ENCODE measurements around the gene MBD1.

MBD1 gene

DNA sequence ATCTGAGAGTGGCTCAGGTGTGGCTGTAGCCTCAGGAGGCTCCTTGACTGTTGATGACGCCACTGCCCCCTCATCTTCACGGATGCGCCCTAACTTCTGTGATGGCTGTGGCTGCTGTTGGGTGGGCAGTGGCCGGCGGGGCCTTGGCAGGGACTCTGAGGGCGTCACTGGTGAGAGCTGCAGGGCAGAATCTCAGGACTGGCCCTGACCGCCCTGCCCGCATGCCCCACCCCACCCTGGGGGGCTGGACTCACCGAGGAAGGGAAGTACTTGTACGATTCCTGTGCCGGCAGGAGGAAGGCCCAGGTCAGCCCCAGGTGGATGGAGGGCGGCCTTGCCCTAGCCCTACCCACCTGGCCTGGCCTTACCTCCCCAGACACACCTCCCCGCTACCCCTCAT, 3.7 kb upstream of the MBD1 start:
- Histone ChIP-seq H3K4me1 (ENCODE audit: insufficient read depth, low read length, poor library complexity, severe bottlenecking) (peaks cover 18% of the 10 kb centered on the region), H3K27me3 (ENCODE audit: insufficient read depth, low read length, poor library complexity, severe bottlenecking) (no peaks in the 10 kb centered on the region), H3K79me2 (ENCODE audit: insufficient read depth, low read length) (peaks cover 49% of the 10 kb centered on the region), H3K9me3 (ENCODE audit: insufficient read depth, low read depth, low read length) (no peaks in the 10 kb centered on the region), H3K4me2 (ENCODE audit: low read depth, low read length, poor library complexity, severe bottlenecking) (no peak overlapping the region), H3F3A (ENCODE audit: low read depth) (no peaks in the 10 kb centered on the region), H3K4me3 (ENCODE audit: low read length, poor library complexity, severe bottlenecking) (no peak overlapping the region), H3K9me2 (replicated peaks; ENCODE audit: low read depth, low read length) (no peaks in the 10 kb centered on the region), H2AFZ (ENCODE audit: low read length) (no peak overlapping the region), H4K20me1 (ENCODE audit: insufficient read depth, low read length, poor library complexity, severe bottlenecking) (peaks cover 5% of the 10 kb centered on the region), H3K36me3 (ENCODE audit: insufficient read depth, low read length) (peaks cover 29% of the 10 kb centered on the region; the same call in 1 of the 2 replicates), H3K9ac (ENCODE audit: low read depth, low read length, poor library complexity, severe bottlenecking) (no peak overlapping the region)
- no peak for TF ChIP-seq EZH2phosphoT487 (IDR thresholded peaks at IDR 0.05; ENCODE audit: borderline replicate concordance)
- TF ChIP-seq, protein P1, sequence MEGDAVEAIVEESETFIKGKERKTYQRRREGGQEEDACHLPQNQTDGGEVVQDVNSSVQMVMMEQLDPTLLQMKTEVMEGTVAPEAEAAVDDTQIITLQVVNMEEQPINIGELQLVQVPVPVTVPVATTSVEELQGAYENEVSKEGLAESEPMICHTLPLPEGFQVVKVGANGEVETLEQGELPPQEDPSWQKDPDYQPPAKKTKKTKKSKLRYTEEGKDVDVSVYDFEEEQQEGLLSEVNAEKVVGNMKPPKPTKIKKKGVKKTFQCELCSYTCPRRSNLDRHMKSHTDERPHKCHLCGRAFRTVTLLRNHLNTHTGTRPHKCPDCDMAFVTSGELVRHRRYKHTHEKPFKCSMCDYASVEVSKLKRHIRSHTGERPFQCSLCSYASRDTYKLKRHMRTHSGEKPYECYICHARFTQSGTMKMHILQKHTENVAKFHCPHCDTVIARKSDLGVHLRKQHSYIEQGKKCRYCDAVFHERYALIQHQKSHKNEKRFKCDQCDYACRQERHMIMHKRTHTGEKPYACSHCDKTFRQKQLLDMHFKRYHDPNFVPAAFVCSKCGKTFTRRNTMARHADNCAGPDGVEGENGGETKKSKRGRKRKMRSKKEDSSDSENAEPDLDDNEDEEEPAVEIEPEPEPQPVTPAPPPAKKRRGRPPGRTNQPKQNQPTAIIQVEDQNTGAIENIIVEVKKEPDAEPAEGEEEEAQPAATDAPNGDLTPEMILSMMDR (conservative IDR thresholded peaks at IDR 0.05; ENCODE audit: low read length) = no peak

DNA sequence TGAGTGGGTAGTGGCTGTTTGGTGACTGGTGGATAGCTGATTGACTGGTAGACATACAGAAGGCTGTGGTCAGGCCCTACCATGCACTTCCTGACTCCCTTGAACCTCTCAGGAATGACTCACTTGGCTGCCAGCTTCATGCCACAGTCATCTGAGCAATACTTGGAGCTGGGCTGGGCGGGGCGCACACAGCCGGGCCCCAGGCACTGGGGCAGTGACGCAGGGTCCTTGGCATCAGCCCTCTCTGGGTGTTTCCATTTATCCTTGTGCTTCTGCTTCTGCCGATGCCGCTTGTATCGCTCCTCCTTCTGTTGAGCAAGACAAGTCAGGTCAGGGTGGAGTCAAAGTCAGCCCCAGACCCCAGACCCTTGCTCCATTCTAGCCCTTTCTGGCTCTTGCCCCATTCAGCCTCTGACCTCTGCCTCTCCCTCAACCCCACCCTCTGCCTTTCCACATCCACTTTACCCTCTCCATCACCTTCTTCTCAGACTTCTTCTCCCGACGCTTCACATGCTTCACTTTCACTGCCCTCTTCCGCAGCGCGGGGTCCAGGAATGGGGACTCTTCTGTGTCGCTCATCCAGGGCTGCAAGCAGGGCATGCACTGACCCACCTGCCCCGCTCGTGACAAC, 3.0 kb upstream of the MBD1 start:
- Histone ChIP-seq H3K4me1 (ENCODE audit: insufficient read depth, low read length, poor library complexity, severe bottlenecking) (peaks cover 25% of the 10 kb centered on the region), H3F3A (ENCODE audit: low read depth) (no peaks in the 10 kb centered on the region), H3K9me3 (ENCODE audit: insufficient read depth, low read depth, low read length) (no peaks in the 10 kb centered on the region), H3K4me3 (ENCODE audit: low read length, poor library complexity, severe bottlenecking) (no peak overlapping the region), H4K20me1 (ENCODE audit: insufficient read depth, low read length, poor library complexity, severe bottlenecking) (peaks cover 11% of the 10 kb centered on the region), H2AFZ (ENCODE audit: low read length) (no peak overlapping the region), H3K27me3 (ENCODE audit: insufficient read depth, low read length, poor library complexity, severe bottlenecking) (no peaks in the 10 kb centered on the region), H3K9me2 (replicated peaks; ENCODE audit: low read depth, low read length) (no peaks in the 10 kb centered on the region), H3K4me2 (ENCODE audit: low read depth, low read length, poor library complexity, severe bottlenecking) (no peak overlapping the region), H3K79me2 (ENCODE audit: insufficient read depth, low read length) (peaks cover 56% of the 10 kb centered on the region), H3K9ac (ENCODE audit: low read depth, low read length, poor library complexity, severe bottlenecking) (no peak overlapping the region), H3K36me3 (ENCODE audit: insufficient read depth, low read length) (peaks cover 29% of the 10 kb centered on the region; the same call in 1 of the 2 replicates)
- TF ChIP-seq EZH2phosphoT487 (IDR thresholded peaks at IDR 0.05; ENCODE audit: borderline replicate concordance) = no peak
- TF ChIP-seq, protein P1 (conservative IDR thresholded peaks at IDR 0.05; ENCODE audit: low read length) = no peak

GRCh38 chr18:50283469-50284209, 2.3 kb upstream of the MBD1 start:
- Histone ChIP-seq H3K4me1 (ENCODE audit: insufficient read depth, low read length, poor library complexity, severe bottlenecking) (peaks cover 32% of the 10 kb centered on the region), H3K36me3 (ENCODE audit: insufficient read depth, low read length) (peaks cover 29% of the 10 kb centered on the region; the same call in 1 of the 2 replicates), H3F3A (ENCODE audit: low read depth) (no peaks in the 10 kb centered on the region), H3K4me2 (ENCODE audit: low read depth, low read length, poor library complexity, severe bottlenecking) (no peak overlapping the region), H3K9ac (ENCODE audit: low read depth, low read length, poor library complexity, severe bottlenecking) (no peak overlapping the region), H3K9me3 (ENCODE audit: insufficient read depth, low read depth, low read length) (no peaks in the 10 kb centered on the region), H3K4me3 (ENCODE audit: low read length, poor library complexity, severe bottlenecking) (no peak overlapping the region), H2AFZ (ENCODE audit: low read length) (no peak overlapping the region), H4K20me1 (ENCODE audit: insufficient read depth, low read length, poor library complexity, severe bottlenecking) (peaks cover 19% of the 10 kb centered on the region), H3K27me3 (ENCODE audit: insufficient read depth, low read length, poor library complexity, severe bottlenecking) (no peaks in the 10 kb centered on the region), H3K79me2 (ENCODE audit: insufficient read depth, low read length) (peaks cover 63% of the 10 kb centered on the region), H3K9me2 (replicated peaks; ENCODE audit: low read depth, low read length) (no peaks in the 10 kb centered on the region)
- TF ChIP-seq, protein P1 (conservative IDR thresholded peaks at IDR 0.05; ENCODE audit: low read length) = no peak
- no peak for TF ChIP-seq EZH2phosphoT487 (IDR thresholded peaks at IDR 0.05; ENCODE audit: borderline replicate concordance)
